SK-N-SH treated with all-trans-retinoic acid at 6 μM for 48 hours (cell line): Measurements from ENCODE around the gene PRR23A.

Experiments used
- CSDC2 ChIP-seq: fragments of 250-450 bp; sonication (Bioruptor Pico); IDR thresholded peaks from 2 replicates; pipeline ENCODE4 v1.5.0; 2020; ENCODE audit warnings: mild to moderate bottlenecking, moderate library complexity
- GLIS3 ChIP-seq: fragments of 250-450 bp; sonication (Bioruptor Pico); IDR thresholded peaks from 2 replicates; pipeline ENCODE4 v1.5.0; 2020; ENCODE audit warnings: mild to moderate bottlenecking, moderate library complexity
- OSR1 ChIP-seq: fragments of 250-450 bp; sonication (Bioruptor Pico); IDR thresholded peaks from 2 replicates; pipeline ENCODE4 v1.8.0; 2022; ENCODE audit warnings: moderate library complexity, mild to moderate bottlenecking, inconsistent platforms
- PPARA ChIP-seq: fragments of 250-450 bp; sonication (Bioruptor Pico); IDR thresholded peaks from 2 replicates; pipeline ENCODE4 v1.5.0; 2020; ENCODE audit warnings: mild to moderate bottlenecking, borderline replicate concordance

- no peak for TF ChIP-seq PPARA (CRISPR knock-in tag)
- TF ChIP-seq CSDC2 (CRISPR knock-in tag): no peak
- no peak for TF ChIP-seq GLIS3 (CRISPR knock-in tag)
- TF ChIP-seq OSR1 (CRISPR knock-in tag): no peak
Observed at GRCh38 chr3:139020868-139021234, 14.8 kb upstream of the PRR23A start, which contains the start of gene PRR23B.
